Endothelial cell (in vitro differentiated cells): ENCODE measurements around the gene TMTC1. TPM values are rescaled to one million over a fixed set of nuclear protein-coding genes. Genes with fewer than 3 reads are reported as not detected.

Experiments
- DNase-seq: peaks from one replicate; pipeline ENCODE4 v3.0.0; 2021; ENCODE audit warnings: low spot score
- H3K27ac Mint-ChIP-seq: one replicate; pipeline ENCODE4 v1.8.0; 2021; ENCODE audit warnings: mixed read lengths, inconsistent platforms; ENCODE audit not compliant: unreplicated experiment
- H3K27me3 Mint-ChIP-seq: one replicate; pipeline ENCODE4 v1.8.0; 2021; ENCODE audit warnings: mild to moderate bottlenecking, moderate library complexity, mixed read lengths, inconsistent platforms; ENCODE audit not compliant: unreplicated experiment
- H3K36me3 Mint-ChIP-seq: one replicate; pipeline ENCODE4 v1.8.0; 2021; ENCODE audit warnings: mild to moderate bottlenecking, low read depth, mixed read lengths, inconsistent platforms; ENCODE audit not compliant: unreplicated experiment
- H3K4me1 Mint-ChIP-seq: one replicate; pipeline ENCODE4 v1.8.0; 2021; ENCODE audit warnings: mild to moderate bottlenecking, mixed read lengths, inconsistent platforms; ENCODE audit not compliant: unreplicated experiment
- H3K4me3 Mint-ChIP-seq: one replicate; pipeline ENCODE4 v1.8.0; 2021; ENCODE audit warnings: mild to moderate bottlenecking, mixed read lengths, inconsistent platforms; ENCODE audit not compliant: unreplicated experiment
- H3K9me3 Mint-ChIP-seq: one replicate; pipeline ENCODE4 v1.8.0; 2021; ENCODE audit warnings: mixed read lengths, inconsistent platforms; ENCODE audit not compliant: unreplicated experiment
- CTCF ChIP-seq: fragments of 200-600 bp; sonication (generic); IDR thresholded peaks from one replicate; pipeline ENCODE4 v1.5.0; 2021; ENCODE audit warnings: antibody characterized with exemption; ENCODE audit not compliant: unreplicated experiment
- long read RNA-seq: library from polyadenylated mRNA; unstranded; transcript quantifications from one replicate; pipeline ENCODE4 v2.0.0, GENCODE V29; 2020; ENCODE audit not compliant: unreplicated experiment
- total RNA-seq: library from RNA; stranded (reverse); fragmentation: NEBNext Ultra II Directional; extraction: Animal tissue kit (Norgen Biotek cat#: 25700); gene quantifications from one replicate; pipeline ENCODE4 v1.2.1, GENCODE V29; 2021; ENCODE audit not compliant: unreplicated experiment

TMTC1 gene
- 0.95 TPM for total RNA-seq
- long read RNA-seq = 0 reads

- Mint-ChIP-seq H3K27ac (no peak within 1 kb of the TSS), H3K4me3 (peak within 1 kb of the TSS; percentile 91), H3K4me1 (peaks cover 3% of the 10 kb centered on the region), H3K27me3 (peaks cover 5% of the 10 kb centered on the region), H3K36me3 (no peaks in the 10 kb centered on the region), H3K9me3 (no peaks in the 10 kb centered on the region)
- no peak for TF ChIP-seq CTCF
- DNase-seq = peak; percentile 76
Observed at GRCh38 chr12:29783773-29784666, at the start of gene TMTC1. Gene TMTC1 (minus strand): TSS chr12:29783942. CDS start chr12:29783751, 191 bp downstream.

DNA sequence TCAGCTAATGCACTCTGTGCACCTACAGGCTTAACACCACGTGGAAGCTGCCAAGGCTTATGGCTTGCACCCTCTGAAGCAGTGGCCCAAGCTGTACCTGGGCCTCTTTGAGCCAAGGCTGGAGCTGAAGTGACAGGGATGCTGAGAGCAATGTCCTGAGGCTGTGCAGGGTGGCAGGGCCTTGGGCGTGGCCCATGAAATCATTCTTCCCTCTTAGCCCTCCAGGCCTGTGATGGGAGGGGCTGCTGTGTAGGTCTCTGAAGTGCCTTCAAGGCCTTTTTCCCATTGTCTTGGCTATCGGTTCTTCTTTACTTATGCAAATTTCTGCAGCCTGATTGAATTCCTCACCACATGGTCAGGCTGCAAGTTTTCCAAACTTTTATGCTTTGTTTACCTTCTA is 47.4 kb upstream of the TMTC1 start:
- Mint-ChIP-seq H3K36me3 (no peaks in the 10 kb centered on the region), H3K9me3 (peaks cover 8% of the 10 kb centered on the region), H3K4me1 (no peaks in the 10 kb centered on the region), H3K4me3 (no peak overlapping the region), H3K27me3 (peaks cover 1% of the 10 kb centered on the region), H3K27ac (no peak overlapping the region)
- no peak for DNase-seq
- no peak for TF ChIP-seq CTCF

DNA sequence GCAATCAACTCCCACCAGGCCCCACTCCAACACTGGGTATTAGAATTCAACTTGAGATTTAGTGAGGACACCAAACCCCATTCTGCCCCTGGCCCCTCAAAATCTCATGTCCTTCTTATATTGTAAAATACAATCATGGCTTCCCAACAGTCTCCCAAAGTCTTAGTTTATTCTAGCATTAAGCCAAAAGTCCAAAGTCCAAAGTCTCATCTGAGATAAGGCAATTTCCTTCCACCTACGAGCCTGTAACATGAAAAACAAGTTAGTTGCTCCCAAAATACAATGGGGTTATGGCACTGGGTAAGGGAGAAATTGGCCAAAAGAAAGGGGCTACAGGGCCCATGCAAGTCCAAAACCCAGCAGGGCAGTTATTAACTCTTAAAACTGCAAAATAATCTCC is 46.6 kb upstream of the TMTC1 start:
- Mint-ChIP-seq H3K4me3 (no peak overlapping the region), H3K36me3 (no peaks in the 10 kb centered on the region), H3K27ac (no peak overlapping the region), H3K4me1 (no peaks in the 10 kb centered on the region), H3K27me3 (peaks cover 1% of the 10 kb centered on the region), H3K9me3 (peaks cover 8% of the 10 kb centered on the region)
- no peak for TF ChIP-seq CTCF
- no peak for DNase-seq

GRCh38 chr12:29818916-29819623 is 35.3 kb upstream of the TMTC1 start:
- Mint-ChIP-seq H3K36me3 (no peaks in the 10 kb centered on the region), H3K27ac (no peak overlapping the region), H3K4me3 (no peak overlapping the region), H3K9me3 (no peaks in the 10 kb centered on the region), H3K4me1 (no peaks in the 10 kb centered on the region), H3K27me3 (no peaks in the 10 kb centered on the region)
- TF ChIP-seq CTCF = no peak
- DNase-seq = no peak
